Kasumi-1 (cell line): ENCODE data around the gene ZNF83.
"Not testable (repeated sequence)": the region's sequence is repeated elsewhere in the genome, so short reads cannot be mapped to it uniquely, and the experiment has no call there.

Experiments used
- DNase-seq, 2 experiments: peaks; one replicate each; lab custom pipeline; 2025; lab: John Stamatoyannopoulos, UW

The ZNF83 gene

DNA sequence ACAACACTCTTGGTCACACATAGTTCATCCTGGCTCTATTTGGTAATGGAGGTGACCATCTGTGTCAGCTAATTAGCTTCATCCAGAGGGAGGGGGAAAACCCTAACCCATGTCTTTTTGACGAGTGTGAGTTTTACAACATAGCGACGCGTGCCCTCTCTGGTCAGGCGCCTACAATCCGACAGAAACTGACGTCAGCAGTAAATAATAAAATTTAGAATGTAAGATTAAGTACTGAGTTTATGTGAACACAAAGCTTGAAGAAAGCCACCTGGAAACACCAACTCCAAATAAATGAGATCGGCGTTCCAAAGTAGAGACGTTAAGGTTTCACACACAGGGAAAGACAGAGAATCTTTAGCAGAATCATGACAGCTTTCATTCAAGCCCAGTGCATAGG lies 1.8 kb upstream of the ZNF83 start:
- no peak for DNase-seq

DNA sequence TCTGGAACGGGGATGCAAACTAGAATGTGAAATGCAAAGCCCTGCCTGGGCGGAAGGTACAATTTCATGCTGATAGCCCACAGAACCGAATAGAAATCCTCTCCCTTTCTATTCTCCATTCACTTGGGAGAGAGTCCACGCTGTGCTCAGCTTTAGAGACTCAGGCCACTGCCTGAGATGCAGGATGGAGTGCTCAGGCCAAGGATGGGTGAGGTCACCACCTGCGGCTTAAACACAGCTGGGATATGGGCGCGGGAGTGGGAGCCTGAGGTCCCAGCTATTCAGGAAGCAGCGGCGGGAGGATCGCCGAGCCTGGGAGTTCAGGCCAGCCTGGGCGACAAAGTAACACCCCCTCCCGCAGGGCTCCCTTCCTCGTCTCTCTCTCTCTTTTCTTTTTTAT lies 446 bp upstream of the ZNF83 start:
- DNase-seq: peak in 1 of 2 experiments; percentile 22

DNA sequence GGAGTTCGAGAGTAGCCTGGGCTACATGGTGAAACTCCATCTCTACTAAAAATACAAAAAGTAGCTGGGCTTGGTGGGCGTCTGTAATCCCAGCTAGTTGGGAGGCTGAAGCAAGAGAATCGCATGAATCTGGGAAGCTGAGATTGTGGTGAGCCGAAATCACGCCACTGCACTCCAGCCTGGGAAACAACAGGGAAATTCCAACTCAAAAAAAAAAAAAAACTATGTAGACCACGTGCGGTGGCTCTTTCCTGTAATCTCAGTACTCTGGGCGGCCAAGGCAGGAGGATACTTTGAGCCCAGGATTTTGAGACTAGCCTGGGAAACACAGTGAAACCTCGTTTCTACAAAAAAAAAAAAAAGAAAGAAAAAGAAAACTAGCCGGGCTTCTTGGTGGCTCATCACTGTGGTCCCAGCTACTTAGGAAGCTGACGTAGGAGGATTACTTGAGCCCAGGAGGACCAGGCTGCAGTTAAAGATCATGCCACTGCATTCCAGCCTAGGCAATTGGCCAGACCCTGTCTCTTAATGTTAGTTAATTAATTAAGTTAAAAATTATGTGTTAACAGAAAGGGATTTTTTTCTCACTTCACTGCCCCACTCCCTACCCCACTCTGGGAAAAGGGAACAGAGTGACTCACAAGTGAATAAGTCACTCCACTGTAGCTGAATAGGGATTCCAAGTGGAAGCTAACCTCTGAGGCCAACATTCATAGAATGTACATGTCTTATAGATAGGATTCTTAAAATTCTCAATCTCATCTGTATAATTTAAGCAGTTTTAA lies 2.2 kb downstream of the ZNF83 start:
- DNase-seq: no peak

DNA sequence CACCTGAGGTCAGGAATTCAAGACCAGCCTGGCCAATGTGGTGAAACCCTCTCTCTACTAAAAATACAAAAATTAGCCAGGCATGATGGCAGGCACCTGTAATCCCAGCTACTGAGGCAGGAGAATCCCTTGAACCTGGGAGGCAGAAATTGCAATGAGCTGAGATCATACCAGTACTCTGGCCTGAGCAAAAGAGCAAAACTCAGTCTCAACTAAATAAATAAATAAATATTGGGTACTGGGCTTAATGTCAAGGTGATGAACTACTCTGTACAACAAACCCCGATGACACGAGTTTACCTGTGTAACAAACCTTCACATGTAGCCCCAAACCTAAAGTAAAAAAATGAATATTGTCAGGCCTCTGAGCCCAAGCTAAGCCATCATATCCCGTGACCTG lies 10.7 kb downstream of the ZNF83 start:
- DNase-seq: not testable (repeated sequence)

DNA sequence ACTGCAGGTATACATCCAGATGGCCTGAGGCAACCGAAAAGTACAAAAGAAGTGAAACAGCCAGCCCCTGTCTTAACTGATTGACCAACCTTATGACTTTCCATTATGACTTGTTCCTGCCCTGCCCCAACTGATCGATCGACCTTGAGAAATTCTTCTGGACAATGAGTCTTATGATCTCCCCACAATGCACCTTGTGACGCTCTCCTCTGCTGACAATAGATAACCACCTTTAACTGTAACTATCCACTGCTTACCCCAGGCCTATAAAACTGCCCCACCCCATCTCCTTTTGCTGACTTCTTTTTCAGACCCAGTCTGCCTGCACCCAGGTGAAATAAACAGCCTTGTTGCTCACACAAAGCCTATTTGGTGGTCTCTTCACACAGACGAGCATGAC lies 11.2 kb downstream of the ZNF83 start:
- no peak for DNase-seq

DNA sequence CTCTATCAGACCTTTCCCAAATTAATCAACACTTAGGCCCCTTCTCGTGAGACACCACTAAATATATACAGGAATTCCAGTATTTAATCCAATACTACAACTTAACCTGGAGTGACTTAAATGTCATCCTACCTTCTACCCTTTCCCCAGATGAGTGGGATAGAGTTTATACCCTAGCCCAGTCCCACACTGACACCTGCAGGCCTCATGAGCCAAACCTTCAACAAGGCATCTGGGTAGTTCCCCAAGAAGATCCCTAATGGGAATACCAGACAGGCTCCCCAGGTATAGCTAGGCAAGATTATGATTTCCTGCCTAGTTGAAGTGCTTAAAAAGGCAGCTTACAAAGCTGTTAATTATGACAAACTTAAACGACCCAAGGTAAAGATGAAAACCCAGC lies 15.9 kb downstream of the ZNF83 start:
- DNase-seq: no peak

DNA sequence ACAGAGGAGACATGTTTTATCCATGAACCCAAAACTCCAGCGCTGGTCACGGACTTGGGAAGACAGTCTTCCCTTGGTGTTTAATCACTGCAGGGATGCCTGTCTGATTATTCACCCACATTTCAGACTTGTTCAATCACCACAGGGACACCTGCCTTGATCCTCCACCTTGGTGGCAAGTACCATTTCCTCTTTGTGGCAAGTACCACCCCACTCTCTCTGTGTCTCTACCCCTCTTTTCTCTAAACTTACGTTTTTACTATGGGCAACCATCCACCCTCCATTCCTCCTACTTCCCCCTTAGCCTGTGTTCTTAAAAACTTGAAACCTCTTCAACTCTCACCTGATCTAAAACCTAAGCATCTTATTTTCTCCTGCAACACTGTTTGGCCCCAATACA lies 16.8 kb downstream of the ZNF83 start:
- DNase-seq: no peak

DNA sequence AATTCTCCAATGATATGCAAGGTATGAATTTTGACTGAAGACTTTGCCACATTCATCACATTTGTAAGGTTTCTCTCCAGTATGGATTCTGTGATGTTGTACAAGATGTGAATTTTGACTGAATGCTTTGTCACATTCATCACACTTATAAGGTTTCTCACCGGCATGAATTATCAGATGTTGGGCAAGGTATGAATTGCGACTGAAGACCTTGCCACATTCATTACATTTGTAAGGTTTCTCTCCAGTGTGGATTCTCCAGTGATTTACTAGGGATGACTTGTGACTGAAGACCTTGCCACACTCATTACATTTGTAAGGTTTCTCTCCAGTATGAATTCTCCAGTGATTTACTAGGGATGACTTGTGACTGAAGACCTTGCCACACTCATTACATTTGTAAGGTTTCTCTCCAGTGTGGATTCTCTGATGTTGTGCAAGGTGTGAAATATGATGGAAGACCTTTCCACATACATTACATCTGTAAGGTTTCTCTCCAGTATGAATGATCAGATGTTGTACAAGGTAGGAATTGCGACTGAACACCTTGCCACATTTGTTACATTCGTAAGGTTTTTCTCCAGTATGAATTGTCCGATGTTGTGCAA lies 24.8 kb downstream of the ZNF83 start:
- DNase-seq: no peak

DNA sequence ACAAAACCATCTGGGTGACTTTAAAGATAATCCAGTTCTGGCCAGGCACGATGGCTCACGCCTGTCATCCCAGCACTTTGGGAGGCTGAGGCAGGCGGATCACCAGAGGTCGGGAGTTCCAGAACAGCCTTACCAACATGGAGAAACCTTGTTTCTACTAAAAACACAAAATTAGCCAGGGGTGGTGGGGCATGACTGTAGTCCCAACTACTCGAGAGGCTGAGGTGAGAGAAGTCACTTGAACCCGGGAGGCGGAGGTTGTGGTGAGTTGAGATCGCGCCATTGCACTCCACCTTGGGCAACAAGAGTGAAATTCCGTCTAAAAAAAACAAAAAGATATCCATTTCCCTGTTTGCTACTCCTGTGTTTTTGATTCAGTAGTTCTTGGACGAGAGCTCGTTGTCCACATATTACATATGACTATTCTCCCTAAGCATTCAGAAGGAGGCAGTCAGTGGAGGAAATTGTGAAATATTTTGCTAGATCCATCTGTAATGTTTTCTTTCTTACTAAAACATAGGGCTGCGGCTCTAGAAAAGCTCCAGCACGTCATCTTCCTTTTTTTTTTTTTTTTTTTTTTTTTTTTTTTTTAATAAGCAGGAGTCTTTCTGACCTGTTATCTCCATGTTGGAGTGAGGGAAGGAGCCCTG lies 34.5 kb downstream of the ZNF83 start:
- no peak for DNase-seq

DNA sequence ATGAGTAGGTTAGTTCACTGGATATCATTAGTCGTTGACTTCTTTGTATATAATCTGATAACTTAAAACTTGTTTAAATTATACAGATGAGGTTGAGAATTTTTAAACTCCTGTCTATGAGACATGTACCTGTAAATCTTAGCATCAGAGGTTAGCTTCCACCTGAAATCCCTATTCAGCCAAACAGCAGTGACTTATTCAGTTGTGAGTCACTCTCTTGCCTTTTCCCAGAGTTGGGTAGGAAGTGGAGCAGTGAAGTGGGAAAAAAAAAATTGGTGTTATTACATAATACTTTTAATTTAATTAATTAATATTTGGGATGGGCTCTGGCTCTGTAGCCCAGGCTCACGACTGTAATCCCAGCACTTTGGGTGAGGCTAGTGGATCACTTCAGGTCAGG lies 35.2 kb downstream of the ZNF83 start:
- no peak for DNase-seq

DNA sequence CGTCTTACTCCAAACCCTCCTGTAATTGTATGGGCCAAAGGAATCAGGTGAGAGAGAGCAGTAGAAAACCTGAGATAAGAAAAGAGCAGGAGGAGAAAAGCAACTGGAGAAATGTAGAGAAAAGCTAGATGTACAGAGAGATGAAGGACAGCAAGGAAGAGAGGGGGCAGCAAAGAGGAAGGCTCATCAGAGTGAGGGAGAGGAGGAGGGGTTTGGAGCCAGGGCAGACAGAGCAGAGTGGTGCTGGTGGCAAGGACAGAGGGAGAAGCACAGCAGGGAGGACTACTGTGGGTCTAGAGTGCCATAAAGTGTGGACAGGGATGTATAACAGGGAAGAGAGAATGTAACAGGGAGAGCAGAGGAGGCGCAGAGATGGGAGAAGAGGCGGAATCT lies 36.2 kb downstream of the ZNF83 start:
- not testable (repeated sequence) for DNase-seq

DNA sequence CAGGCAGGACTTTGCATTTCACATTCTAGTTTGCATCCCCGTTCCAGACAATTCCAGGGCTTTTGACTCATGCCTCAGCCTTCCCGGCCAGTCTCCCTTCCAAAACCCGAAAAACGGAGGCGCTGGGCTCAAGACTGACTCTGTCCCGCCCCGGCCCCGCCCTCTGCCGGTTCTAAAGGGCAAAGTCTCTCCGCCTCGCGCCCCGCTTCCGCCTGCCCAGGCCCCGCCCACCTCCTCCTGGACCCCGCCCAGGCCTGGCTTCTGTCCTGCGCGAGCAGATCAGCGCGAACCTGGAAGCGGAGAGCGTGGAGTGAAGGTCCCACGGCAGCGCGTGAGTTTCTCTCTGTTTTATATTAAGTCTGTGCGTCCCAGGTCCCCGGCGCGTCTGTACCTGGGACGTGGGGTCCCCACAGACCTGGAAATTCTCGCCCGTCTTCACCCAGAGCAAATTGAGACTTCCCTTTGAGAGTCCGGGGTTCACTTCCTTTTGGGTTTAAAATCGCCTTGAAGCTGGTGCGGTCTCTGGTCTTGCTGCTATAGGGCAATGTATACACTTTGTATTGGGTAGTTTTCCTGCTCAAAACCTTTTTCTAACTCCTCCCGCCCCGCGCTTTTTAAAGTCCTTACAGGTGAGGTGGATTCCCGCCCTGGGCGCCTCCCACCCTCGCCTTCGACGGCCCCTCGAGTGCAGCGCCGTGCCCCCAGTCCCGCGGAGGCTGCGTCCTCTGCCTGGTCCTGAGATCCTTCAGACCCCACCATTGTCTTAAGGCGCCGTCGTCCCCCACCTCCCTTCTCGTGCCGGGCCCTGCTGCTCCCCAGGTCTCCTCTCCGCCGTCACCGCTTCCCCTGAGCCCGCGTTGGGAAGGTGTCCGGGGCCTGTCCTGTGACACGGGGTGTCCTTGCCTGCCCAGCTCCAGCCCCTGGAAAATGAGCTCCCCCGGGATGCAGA lies 36.9 kb downstream of the ZNF83 start:
- peak; percentile 77 to 81 for DNase-seq

DNA sequence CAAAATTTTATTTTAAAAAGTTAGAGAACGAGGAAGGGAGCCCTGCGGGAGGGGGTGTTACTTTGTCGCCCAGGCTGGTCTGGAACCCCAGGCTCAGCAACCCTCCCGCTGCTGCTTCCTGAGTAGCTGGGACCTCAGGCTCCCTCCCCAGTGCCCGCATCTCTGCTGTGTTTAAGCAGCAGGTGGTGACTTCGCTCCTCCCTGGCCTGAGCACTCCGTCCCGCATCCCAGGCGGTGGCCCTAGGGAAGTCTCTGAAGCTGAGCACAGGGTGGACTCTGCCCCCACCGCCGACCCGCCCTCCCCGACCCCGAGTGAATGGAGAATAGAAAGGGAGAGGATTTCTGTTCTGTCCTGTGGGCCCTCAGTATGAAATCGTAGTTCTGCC lies 37.5 kb downstream of the ZNF83 start:
- no peak for DNase-seq

DNA sequence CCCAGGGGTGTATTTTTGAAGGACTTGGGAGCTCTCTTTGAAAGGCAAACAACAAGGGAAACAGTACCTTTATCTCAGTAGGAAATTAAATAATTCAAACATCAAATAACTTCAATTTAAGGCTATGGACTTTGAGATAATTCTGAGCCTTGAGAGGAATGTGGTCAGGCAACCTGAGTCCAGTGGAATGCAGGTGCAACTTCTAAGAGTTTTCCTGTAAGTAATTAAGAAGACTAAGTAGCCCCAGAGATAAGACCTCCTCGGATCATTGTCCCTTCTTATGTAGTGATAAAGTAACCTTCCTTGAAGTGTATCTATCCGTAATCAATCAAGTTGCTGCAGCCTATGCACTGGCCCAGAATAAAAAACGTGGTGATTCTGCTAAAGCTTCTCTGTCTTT lies 38.9 kb downstream of the ZNF83 start:
- no peak for DNase-seq

DNA sequence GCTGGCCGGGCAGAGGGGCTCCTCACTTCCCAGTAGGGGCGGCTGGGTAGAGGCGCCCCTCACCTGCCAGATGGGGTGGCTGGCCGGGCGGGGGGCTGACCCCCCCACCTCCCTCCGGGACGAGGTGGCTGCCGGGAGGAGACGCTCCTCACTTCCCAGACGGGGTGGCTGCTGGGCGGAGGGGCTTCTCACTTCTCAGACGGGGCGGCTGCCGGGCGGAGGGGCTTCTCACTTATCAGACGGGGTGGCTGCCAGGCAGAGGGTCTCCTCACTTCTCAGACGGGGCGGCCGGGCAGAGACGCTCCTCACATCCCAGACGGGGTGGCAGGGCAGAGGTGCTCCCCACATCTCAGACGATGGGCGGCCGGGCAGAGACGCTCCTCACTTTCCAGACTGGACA lies 44.7 kb downstream of the ZNF83 start:
- DNase-seq: not testable (repeated sequence)

DNA sequence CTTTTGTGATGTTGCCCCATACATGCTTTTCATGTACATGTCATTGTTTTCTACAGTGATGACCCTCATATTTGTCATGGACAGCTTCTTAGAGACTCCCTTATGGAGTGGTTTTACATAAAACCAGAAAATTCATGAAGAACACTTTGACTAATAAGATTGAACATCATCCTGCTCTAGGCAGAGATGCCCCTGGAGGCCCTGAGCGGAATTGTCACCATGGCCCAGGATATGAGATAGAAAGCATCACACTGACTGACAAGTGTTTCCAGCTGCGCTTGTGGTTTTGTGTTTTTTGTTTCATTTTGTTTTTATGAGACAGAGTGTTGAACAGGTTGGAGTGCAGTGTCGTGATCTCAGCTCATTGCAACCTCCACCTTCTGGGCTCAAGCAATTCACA lies 45.9 kb downstream of the ZNF83 start:
- DNase-seq: no peak

DNA sequence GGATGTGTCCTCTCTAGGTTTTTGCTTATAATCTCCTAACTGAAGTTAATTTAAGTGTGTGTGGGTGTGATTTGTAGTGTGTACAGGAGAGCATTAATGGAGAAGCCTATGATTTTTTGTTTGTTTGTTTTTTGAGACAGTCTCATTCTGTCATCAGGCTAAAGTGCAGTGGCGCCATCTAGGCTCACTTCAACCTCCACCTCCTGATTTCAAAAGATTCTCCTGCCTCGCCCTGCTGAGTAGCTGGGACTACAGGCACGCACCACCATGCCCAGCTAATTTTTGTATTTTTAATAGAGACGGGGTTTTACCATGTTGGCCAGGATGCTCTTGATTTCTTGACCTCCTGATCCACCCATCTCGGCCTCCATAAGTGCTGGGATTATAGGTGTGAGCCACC lies 47.4 kb downstream of the ZNF83 start:
- DNase-seq: no peak

DNA sequence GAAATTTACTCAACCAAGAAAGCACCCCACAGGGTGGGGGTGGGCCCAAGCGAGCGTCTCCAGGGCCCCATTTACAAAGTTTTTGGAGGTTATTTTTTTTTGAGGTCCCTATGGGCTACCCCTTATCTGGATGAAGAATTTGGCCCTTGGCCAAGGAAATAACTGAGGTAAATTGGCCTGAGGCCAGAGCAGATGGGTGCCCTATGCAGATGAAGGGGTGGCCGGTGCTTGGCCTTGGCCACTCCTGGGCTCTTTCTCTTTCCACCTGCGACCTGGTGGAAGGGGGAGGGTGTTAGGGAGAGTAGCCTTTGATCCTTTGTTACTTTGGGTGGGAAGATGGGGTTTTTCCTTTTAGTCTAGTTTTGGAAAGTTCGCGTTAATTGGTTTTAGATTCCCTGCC lies 52.6 kb downstream of the ZNF83 start:
- no peak for DNase-seq

DNA sequence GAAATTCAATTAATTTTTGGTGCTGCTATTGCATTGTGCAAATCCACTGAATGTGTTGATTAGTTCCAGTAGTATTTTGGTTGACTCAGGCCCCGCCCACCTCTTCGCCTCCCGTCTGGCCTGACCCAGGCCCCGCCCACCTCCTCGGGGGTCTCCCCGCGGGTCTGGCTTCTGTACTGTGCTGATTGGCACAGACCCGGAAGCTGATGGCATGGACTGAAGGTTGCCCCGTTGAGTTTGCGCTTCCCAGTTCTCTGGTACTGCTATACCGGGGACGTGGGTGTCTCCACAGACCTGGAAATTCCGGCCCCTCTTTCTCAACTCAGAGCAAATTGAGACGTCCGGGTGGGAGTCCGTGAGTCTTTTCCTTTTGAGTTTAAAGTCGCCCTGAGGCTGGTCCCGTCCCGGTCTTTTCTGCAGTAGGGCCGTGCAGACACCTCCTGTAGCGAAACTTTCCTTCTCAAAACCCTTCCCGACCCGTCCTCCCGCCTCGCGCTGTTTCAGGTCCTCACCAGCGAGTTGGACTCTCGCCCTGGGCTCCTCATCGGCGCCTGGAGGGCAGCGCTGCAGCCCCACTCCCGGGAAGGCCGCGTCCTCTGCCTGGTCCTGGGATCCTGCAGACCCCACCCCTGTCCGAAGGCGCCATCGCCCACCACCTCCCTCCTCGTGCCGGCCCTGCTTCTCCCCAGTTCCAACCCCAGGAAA lies 53.3 kb downstream of the ZNF83 start:
- no peak for DNase-seq

DNA sequence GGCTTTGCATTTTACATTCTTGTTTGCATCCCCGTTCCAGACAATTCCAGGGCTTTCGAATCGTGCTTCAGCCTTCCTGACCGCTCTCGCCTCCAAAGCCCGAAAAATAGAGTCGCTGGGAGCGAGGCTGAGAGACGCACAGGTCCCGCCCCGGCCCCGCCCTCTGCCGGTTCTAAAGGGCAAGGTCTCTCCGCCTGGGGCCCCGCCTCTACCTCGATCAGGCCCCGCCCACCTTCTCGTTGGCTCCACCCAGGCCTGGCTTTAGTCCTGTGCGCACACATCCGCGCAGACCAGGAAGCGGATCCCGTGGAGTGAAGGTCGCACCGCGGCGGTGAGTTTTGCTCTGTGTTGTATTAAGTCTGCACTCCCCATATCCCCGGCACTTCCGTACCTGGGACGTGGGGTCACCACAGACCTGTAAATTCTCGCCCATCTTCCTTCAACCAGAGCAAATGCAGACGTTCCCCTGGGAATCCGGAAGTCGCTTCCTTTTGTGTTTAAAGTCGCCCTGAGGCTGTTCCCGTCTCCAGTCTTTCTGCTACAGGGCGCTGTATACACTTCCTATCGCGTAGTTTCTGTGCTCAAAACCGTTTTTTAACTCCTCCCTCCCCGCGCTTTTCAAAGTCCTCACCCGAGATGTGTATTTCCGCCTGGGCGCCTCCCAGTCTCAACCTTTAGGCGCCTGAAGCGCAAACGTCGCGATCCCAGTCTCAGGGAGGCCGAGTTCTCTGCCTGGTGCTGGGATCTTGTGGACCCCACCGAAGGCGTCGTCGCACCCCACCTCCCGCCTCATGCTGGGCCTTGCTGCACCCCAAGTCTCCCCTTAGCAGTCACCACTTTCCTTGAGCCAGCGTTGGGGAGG lies 67.9 kb downstream of the ZNF83 start, which contains the start of gene ZNF701:
Gene ZNF701, plus strand, starts transcription at position 288 of the 862 bp plus-strand sequence. CDS start 3,861 bp downstream, outside the sequence.
- DNase-seq: no peak

DNA sequence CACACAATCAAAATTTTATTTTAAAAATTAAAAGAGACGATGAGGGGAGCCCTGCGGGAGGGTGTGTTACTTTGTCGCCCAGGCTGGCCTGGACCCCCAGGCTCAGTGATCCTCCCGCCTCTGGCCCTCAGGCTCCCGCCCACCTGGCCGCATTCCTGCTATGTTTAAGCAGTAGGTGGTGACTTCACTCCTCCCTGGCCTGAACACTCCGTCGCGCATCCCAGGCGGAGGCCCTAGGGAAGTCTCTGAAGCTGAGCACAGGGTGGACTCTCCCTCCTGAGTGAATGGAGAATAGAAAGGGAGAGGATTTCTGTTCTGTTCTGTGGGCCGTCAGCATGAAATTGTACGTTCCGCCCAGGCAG lies 68.5 kb downstream of the ZNF83 start:
- not testable (repeated sequence) for DNase-seq
